NCI-H187 treated with DMSO at 0.1 percent for 48 hours (cell line): ENCODE data around the gene CLCF1.

Experiments
- DNase-seq: peaks from one replicate; lab custom pipeline; 2025; lab: John Stamatoyannopoulos, UW

CLCF1 gene

GRCh38 chr11:67395555-67396258, 22.3 kb upstream of the CLCF1 start:
- no peak for DNase-seq

- no peak for DNase-seq
Measured at GRCh38 chr11:67393990-67394389, 20.6 kb upstream of the CLCF1 start.

GRCh38 chr11:67393437-67393836, 20.0 kb upstream of the CLCF1 start:
- no peak for DNase-seq

- DNase-seq: no peak
Measured at GRCh38 chr11:67392183-67392715, 18.9 kb upstream of the CLCF1 start.

GRCh38 chr11:67391304-67392182, 18.1 kb upstream of the CLCF1 start, which contains the start of gene RAD9A:
Gene RAD9A, plus strand, starts transcription at chr11:67391986. Its CDS starts 59 bp downstream, at chr11:67392045.
- peak; percentile 29 for DNase-seq

GRCh38 chr11:67390947-67391303, 17.5 kb upstream of the CLCF1 start:
- no peak for DNase-seq

GRCh38 chr11:67389477-67389876, 16.1 kb upstream of the CLCF1 start:
- DNase-seq: no peak

GRCh38 chr11:67387518-67387917, 14.1 kb upstream of the CLCF1 start:
- DNase-seq: no peak

- no peak for DNase-seq
Measured at GRCh38 chr11:67387069-67387468, 13.7 kb upstream of the CLCF1 start.

GRCh38 chr11:67384851-67385366, 11.5 kb upstream of the CLCF1 start:
- no peak for DNase-seq

GRCh38 chr11:67382276-67383136, 9.1 kb upstream of the CLCF1 start:
- DNase-seq: no peak

GRCh38 chr11:67381244-67381972, 8.0 kb upstream of the CLCF1 start:
- DNase-seq: no peak

GRCh38 chr11:67379061-67380058, 6.0 kb upstream of the CLCF1 start:
- no peak for DNase-seq

- no peak for DNase-seq
Measured at GRCh38 chr11:67378544-67378943, 5.1 kb upstream of the CLCF1 start.

GRCh38 chr11:67376873-67377808, 3.7 kb upstream of the CLCF1 start:
- DNase-seq: no peak

GRCh38 chr11:67376063-67376820, 2.8 kb upstream of the CLCF1 start:
- DNase-seq: no peak

- no peak for DNase-seq
Measured at GRCh38 chr11:67375320-67376055, 2.1 kb upstream of the CLCF1 start.
